OCI-LY3 (cell line): ENCODE data around the gene CARD9.

Experiments
- H2AFZ ChIP-seq: fragments of 200-600, 300-600 bp; shearing (Covaris generic); 2 replicates; pipeline ENCODE4 v1.6.0; 2014; ENCODE audit warnings: antibody characterized with exemption, low read depth, low read length
- H3K27ac ChIP-seq: fragments of 200-600, 300-600 bp; sonication (generic); 2 replicates; pipeline ENCODE4 v1.5.1; 2014; ENCODE audit warnings: mild to moderate bottlenecking, low read length, moderate library complexity, mixed read lengths
- H3K27me3 ChIP-seq: fragments of 200-600, 300-600 bp; sonication (generic); 2 replicates; pipeline ENCODE4 v1.6.1; 2014; ENCODE audit warnings: low read depth, low read length, mixed read lengths
- H3K36me3 ChIP-seq: fragments of 200-600, 300-600 bp; sonication (generic); replicated peaks from 2 replicates; pipeline ENCODE3; 2014; ENCODE audit warnings: low read depth, low read length, mixed read lengths
- H3K4me1 ChIP-seq: fragments of 300-600, 200-600 bp; sonication (generic); 2 replicates; pipeline ENCODE4 v1.6.1; 2014; ENCODE audit warnings: low read length, mixed read lengths
- H3K4me2 ChIP-seq: fragments of 200-600, 300-600 bp; sonication (generic); 2 replicates; pipeline ENCODE4 v1.6.1; 2014; ENCODE audit warnings: low read length, mixed read lengths
- H3K4me3 ChIP-seq: fragments of 300-600, 200-600 bp; sonication (generic); 2 replicates; pipeline ENCODE4 v1.5.1; 2014; ENCODE audit warnings: antibody characterized with exemption, mild to moderate bottlenecking, low read length, moderate library complexity
- H3K79me2 ChIP-seq: fragments of 300-600, 200-600 bp; shearing (Covaris generic); 2 replicates; pipeline ENCODE4 v1.6.1; 2014; ENCODE audit warnings: mild to moderate bottlenecking, low read length, mixed read lengths
- H3K9ac ChIP-seq: fragments of 300-600, 200-600 bp; shearing (Covaris generic); 2 replicates; pipeline ENCODE4 v1.6.0; 2014; ENCODE audit warnings: mild to moderate bottlenecking, low read length, moderate library complexity
- H3K9me3 ChIP-seq: fragments of 200-600, 300-600 bp; shearing (Covaris generic); 2 replicates; pipeline ENCODE4 v1.6.1; 2014; ENCODE audit warnings: low read length, mixed read lengths; ENCODE audit not compliant: insufficient read depth
- H4K20me1 ChIP-seq: fragments of 200-600, 300-600 bp; sonication (generic); 2 replicates; pipeline ENCODE4 v1.6.1; 2016; ENCODE audit warnings: low read length, mixed read lengths; ENCODE audit not compliant: insufficient read depth
- CTCF ChIP-seq: fragments of 200-600, 300-600 bp; sonication (generic); IDR thresholded peaks from 2 replicates; pipeline ENCODE4 v1.5.1; 2014; ENCODE audit warnings: antibody characterized with exemption, low read length, low read depth
- EZH2phosphoT487 ChIP-seq: fragments of 200-600 bp; shearing (Covaris generic); IDR thresholded peaks from 2 replicates; pipeline ENCODE4 v1.6.1; 2018; ENCODE audit warnings: antibody characterized with exemption, mixed run types, low read depth

CARD9 gene

GRCh38 chr9:136328622-136329041 lies 44.8 kb downstream of the CARD9 start:
- Histone ChIP-seq H3K27me3 (no peaks in the 10 kb centered on the region), H3K9me3 (no peaks in the 10 kb centered on the region), H3K36me3 (no peaks in the 10 kb centered on the region), H3K79me2 (no peaks in the 10 kb centered on the region), H3K4me3 (peak overlapping the region; percentile 84), H3K4me1 (peaks cover 25% of the 10 kb centered on the region; the same call in 1 of the 2 replicates), H4K20me1 (no peaks in the 10 kb centered on the region), H3K9ac (peak overlapping the region; percentile 79; the same call in 1 of the 2 replicates), H2AFZ (no peak overlapping the region), H3K4me2 (peak overlapping the region; percentile 95), H3K27ac (no peak overlapping the region)
- TF ChIP-seq EZH2phosphoT487 (no peak), CTCF (no peak)

- Histone ChIP-seq H2AFZ (no peak overlapping the region), H3K79me2 (no peaks in the 10 kb centered on the region), H3K4me3 (peak overlapping the region; percentile 84), H3K9me3 (no peaks in the 10 kb centered on the region), H3K27ac (no peak overlapping the region), H3K36me3 (no peaks in the 10 kb centered on the region), H3K4me2 (peak overlapping the region; percentile 95), H3K27me3 (no peaks in the 10 kb centered on the region), H3K4me1 (peaks cover 25% of the 10 kb centered on the region; the same call in 1 of the 2 replicates), H3K9ac (peak overlapping the region; percentile 79), H4K20me1 (no peaks in the 10 kb centered on the region)
- TF ChIP-seq CTCF (no peak), EZH2phosphoT487 (no peak)
Measured at GRCh38 chr9:136328011-136328621, 45.4 kb downstream of the CARD9 start.

- H3K36me3 ChIP-seq: no peaks in the 10 kb centered on the region
- H3K9me3 ChIP-seq: no peaks in the 10 kb centered on the region
- H4K20me1 ChIP-seq: no peaks in the 10 kb centered on the region
- no peaks in the 10 kb centered on the region for H3K27me3 ChIP-seq
- peak within 1 kb of the TSS; percentile 95 for H3K4me2 ChIP-seq
- H2AFZ ChIP-seq: peak within 1 kb of the TSS; percentile 84
- peaks cover 25% of the 10 kb centered on the region; the same call in 1 of the 2 replicates for H3K4me1 ChIP-seq
- no peak within 1 kb of the TSS for H3K27ac ChIP-seq
- H3K4me3 ChIP-seq: peak within 1 kb of the TSS; percentile 84
- TF ChIP-seq CTCF (no peak), EZH2phosphoT487 (no peak)
- H3K9ac ChIP-seq: peak within 1 kb of the TSS; percentile 79
- no peaks in the 10 kb centered on the region for H3K79me2 ChIP-seq
Measured at GRCh38 chr9:136327304-136327974, 46.0 kb downstream of the CARD9 start, which contains the start of gene GPSM1. TSS of gene GPSM1 (plus strand) at chr9:136327539. CDS start at chr9:136327696, 157 bp downstream.

- H2AFZ ChIP-seq: peak overlapping the region; percentile 84
- H3K4me1 ChIP-seq: peaks cover 21% of the 10 kb centered on the region; the same call in 1 of the 2 replicates
- no peak overlapping the region for H3K27ac ChIP-seq
- peak overlapping the region; percentile 84 for H3K4me3 ChIP-seq
- no peaks in the 10 kb centered on the region for H3K9me3 ChIP-seq
- TF ChIP-seq EZH2phosphoT487 (no peak), CTCF (no peak)
- no peaks in the 10 kb centered on the region for H4K20me1 ChIP-seq
- H3K4me2 ChIP-seq: peak overlapping the region; percentile 95
- H3K36me3 ChIP-seq: no peaks in the 10 kb centered on the region
- no peaks in the 10 kb centered on the region for H3K27me3 ChIP-seq
- H3K79me2 ChIP-seq: no peaks in the 10 kb centered on the region
- peak overlapping the region; percentile 79 for H3K9ac ChIP-seq
Measured at GRCh38 chr9:136326761-136327303, 46.6 kb downstream of the CARD9 start.
